GM12878 (cell line): Measurements from ENCODE around the gene FANK1. TPM values are rescaled to one million over a fixed set of nuclear protein-coding genes. Genes with fewer than 3 reads are reported as not detected.

Source experiments
- ATAC-seq: fragments of 200-7000 bp; cut with Tn5 transposase; 3 replicates; pipeline ENCODE4 v1.9.1; 2020; ENCODE audit warnings: mild to moderate bottlenecking, moderate library complexity
- BruUV-seq: library from RNA; stranded (reverse); fragments of 400-500 nt; replicated peaks from 2 replicates; lab custom pipeline; 2021; lab: Mats Ljungman, UMichigan
- CTCF ChIA-PET: fragments of 300-600 bp; sonication (Branson Sonifier 250); formaldehyde crosslinking; extraction: SDS; loops from one replicate; lab custom pipeline; 2021; ENCODE audit warnings: inconsistent platforms; lab: Yijun Ruan, JAX
- POLR2A ChIA-PET: fragments of 350-600 bp; formaldehyde crosslinking; extraction: SDS; loops from one replicate; lab custom pipeline; 2021; ENCODE audit warnings: inconsistent platforms; lab: Charles Lee
- RAD21 ChIA-PET: fragments of 300-600 bp; sonication (Branson Sonifier 250); formaldehyde crosslinking; loops from one replicate; lab custom pipeline; 2023; ENCODE audit warnings: antibody characterized with exemption; ENCODE audit not compliant: unreplicated experiment; lab: Charles Lee
- SMC1A ChIA-PET: fragments of 300-600 bp; sonication (Branson Sonifier 250); formaldehyde crosslinking; loops from one replicate; lab custom pipeline; 2023; ENCODE audit not compliant: unreplicated experiment, uncharacterized antibody; lab: Charles Lee
- DNase-seq: peaks from one replicate; pipeline ENCODE4 v3.0.0-alpha.2; 2011; ENCODE audit warnings: low read depth, low spot score
- FAIRE-seq: peaks from 3 replicates; lab custom pipeline; 2011; peaks lifted over from hg19 to GRCh38; lab: Jason Lieb, UNC
- H2AFZ ChIP-seq: 2 replicates; pipeline ENCODE4 v1.6.0; 2011; ENCODE audit warnings: low read depth, low read length, control low read depth; ENCODE audit not compliant: control insufficient read depth
- H3K27ac ChIP-seq: 2 replicates; pipeline ENCODE4 v1.5.1; 2011; ENCODE audit warnings: control low read depth; ENCODE audit not compliant: control insufficient read depth, insufficient read depth
- H3K27me3 ChIP-seq, 2 experiments: replicated peaks in 1 of 2; 2 replicates each; pipeline versions ENCODE4 v1.6.0 to v1.6.1; 2011; ENCODE audit warnings: low read length in 1 of 2; ENCODE audit not compliant: control insufficient read depth in 2 of 2, insufficient read depth in 2 of 2
- H3K36me3 ChIP-seq, 2 experiments: 2 replicates each; pipeline ENCODE4 v1.5.1; 2011; ENCODE audit warnings: low read length in 1 of 2; ENCODE audit not compliant: control insufficient read depth in 2 of 2, insufficient read depth in 2 of 2
- H3K4me1 ChIP-seq: 2 replicates; pipeline ENCODE4 v1.6.1; 2011; ENCODE audit warnings: mild to moderate bottlenecking, low read length, moderate library complexity, mixed read lengths; ENCODE audit not compliant: control insufficient read depth, insufficient read depth
- H3K4me2 ChIP-seq: 2 replicates; pipeline ENCODE4 v1.6.0; 2011; ENCODE audit warnings: control low read depth; ENCODE audit not compliant: control insufficient read depth, insufficient read depth
- H3K4me3 ChIP-seq: fragments of 200-600 bp; sonication (generic); 2 replicates; pipeline ENCODE4 v1.5.1; 2016
- H3K79me2 ChIP-seq: 2 replicates; pipeline ENCODE4 v1.6.0; 2011; ENCODE audit warnings: low read length; ENCODE audit not compliant: control insufficient read depth, insufficient read depth
- H3K9ac ChIP-seq: 2 replicates; pipeline ENCODE4 v1.8.0; 2011; ENCODE audit warnings: low read length, control low read depth, mixed read lengths; ENCODE audit not compliant: control insufficient read depth, insufficient read depth
- H3K9me3 ChIP-seq: replicated peaks from 3 replicates; pipeline ENCODE4 v1.5.1; 2011; ENCODE audit warnings: mild to moderate bottlenecking, low read length; ENCODE audit not compliant: control insufficient read depth, insufficient read depth
- H4K20me1 ChIP-seq: 2 replicates; pipeline ENCODE4 v1.6.0; 2011; ENCODE audit not compliant: control insufficient read depth, insufficient read depth
- CBFB ChIP-seq: IDR thresholded peaks from 2 replicates; pipeline ENCODE4 v1.6.1; 2016; ENCODE audit warnings: antibody characterized with exemption, low read depth
- CBX5 ChIP-seq: sonication (generic); IDR thresholded peaks from 2 replicates; pipeline ENCODE4 v1.6.1; 2016; ENCODE audit warnings: low read depth, moderate library complexity, mild to moderate bottlenecking, inconsistent platforms
- ETV6 ChIP-seq, 2 experiments: fragments of 450-650 bp in 1 of 2; IDR thresholded peaks in 1 of 2; conservative IDR thresholded peaks in 1 of 2; 2 replicates each; pipeline ENCODE4 v1.6.1; 2014; ENCODE audit warnings: antibody characterized with exemption in 1 of 2, borderline replicate concordance in 1 of 2, low read depth in 1 of 2, mild to moderate bottlenecking in 1 of 2, moderate library complexity in 1 of 2
- FOS ChIP-seq: IDR thresholded peaks from 3 replicates; pipeline ENCODE4 v1.6.1; 2011; ENCODE audit warnings: borderline replicate concordance; ENCODE audit not compliant: insufficient read length; ENCODE audit errors: extremely low read depth
- HCFC1 ChIP-seq: fragments of 150-350 bp; IDR thresholded peaks from 2 replicates; pipeline ENCODE4 v1.6.1; 2014; ENCODE audit warnings: low read length
- JUNB ChIP-seq: IDR thresholded peaks from 2 replicates; pipeline ENCODE4 v1.6.1; 2016; ENCODE audit warnings: antibody characterized with exemption, mild to moderate bottlenecking
- JUND ChIP-seq: IDR thresholded peaks from 2 replicates; pipeline ENCODE4 v1.6.1; 2012; ENCODE audit warnings: low read depth, mild to moderate bottlenecking, low read length, improper control_type of control experiment, moderate library complexity
- RAD21 ChIP-seq: IDR thresholded peaks from 2 replicates; pipeline ENCODE4 v1.6.1; 2011; ENCODE audit warnings: mild to moderate bottlenecking, low read depth, low read length, moderate library complexity; ENCODE audit not compliant: insufficient read depth
- RUNX3 ChIP-seq: IDR thresholded peaks from 2 replicates; pipeline ENCODE4 v1.6.1; 2012; ENCODE audit warnings: low read length, inconsistent platforms
- TBL1XR1 ChIP-seq: IDR thresholded peaks from 2 replicates; pipeline ENCODE4 v1.6.1; 2012; ENCODE audit warnings: low read depth, low read length, improper control_type of control experiment
- TCF3 ChIP-seq: IDR thresholded peaks from 2 replicates; pipeline ENCODE4 v1.6.1; 2012; ENCODE audit warnings: low read depth, mild to moderate bottlenecking, low read length, borderline replicate concordance; ENCODE audit not compliant: insufficient read depth
- WGBS: methylation state at CpG from one replicate; pipeline ENCODE4 v1.1.6; 2016; ENCODE audit warnings: low lambda C conversion rate; ENCODE audit not compliant: insufficient replicate concordance, insufficient coverage; ENCODE audit errors: missing lambda C conversion rate; 5-methylcytosine and 5-hydroxymethylcytosine counted together
- in situ Hi-C: fragments of 300-500 bp; cut with MboI; formaldehyde crosslinking; loops from 9 replicates; pipeline ENCODE4 v1.14.3; 2018; ENCODE audit warnings: mixed read lengths
- intact Hi-C: fragments of 100-400 bp; cut with micrococcal nuclease; formaldehyde crosslinking; loops from one replicate; pipeline ENCODE4 v1.14.2; 2022; ENCODE audit not compliant: unreplicated experiment
- polyA plus RNA-seq, 11 experiments: library from polyadenylated mRNA; depleted of rRNA in 4 of 11; unstranded in 6 of 11; stranded (reverse) in 5 of 11; fragments of >200 nt; fragmentation: Nextera tagmentation in 4 of 11; fragmentation: Illumina TruSeq in 1 of 11; extraction: Ambion mirVana in 4 of 11; extraction: Trizol in 1 of 11; gene quantifications; 1 replicate in 1 of 11; 2 replicates in 10 of 11; pipeline versions ENCODE4 v1.2.1 to v1.2.3, GENCODE V29; 2011 to 2016; ENCODE audit warnings: inconsistent platforms in 2 of 11, missing spikeins in 2 of 11, low read depth in 1 of 11
- total RNA-seq, 4 experiments: library from RNA; depleted of rRNA in 3 of 4; stranded (reverse); fragments of >200 nt in 3 of 4; fragmentation: Illumina TruSeq in 1 of 4; extraction: Trizol in 1 of 4; gene quantifications; 2 replicates each; pipeline versions ENCODE4 v1.2.1 to v1.2.3, GENCODE V29; 2013 to 2021
- TF ChIP-seq, protein P1 (sequence below): fragments of 450-650 bp; IDR thresholded peaks from 2 replicates; pipeline ENCODE4 v1.6.1; 2018; ENCODE audit warnings: borderline replicate concordance, mild to moderate bottlenecking; ENCODE audit not compliant: partially characterized antibody
- TF ChIP-seq, protein P2 (sequence below): IDR thresholded peaks from 2 replicates; pipeline ENCODE4 v1.6.1; 2011; ENCODE audit warnings: low read depth, low read length, improper control_type of control experiment, borderline replicate concordance
- TF ChIP-seq, protein P3 (sequence below): IDR thresholded peaks from 2 replicates; pipeline ENCODE4 v1.6.1; 2011; ENCODE audit warnings: borderline replicate concordance, low read depth, mild to moderate bottlenecking, moderate library complexity, low read length; ENCODE audit not compliant: insufficient read depth, poor library complexity, severe bottlenecking
- TF ChIP-seq, protein P4 (sequence below): fragments of 450-650 bp; IDR thresholded peaks from 2 replicates; pipeline ENCODE4 v1.6.1; 2017; ENCODE audit warnings: mild to moderate bottlenecking

FANK1 gene
- total and polyA plus RNA-seq, 10 of the 15 experiments (the other 5 are each of a cell fraction or from before 2014, with no cell fraction given): 0.07 to 0.16 (median 0.13) TPM; not detected in 6

DNA sequence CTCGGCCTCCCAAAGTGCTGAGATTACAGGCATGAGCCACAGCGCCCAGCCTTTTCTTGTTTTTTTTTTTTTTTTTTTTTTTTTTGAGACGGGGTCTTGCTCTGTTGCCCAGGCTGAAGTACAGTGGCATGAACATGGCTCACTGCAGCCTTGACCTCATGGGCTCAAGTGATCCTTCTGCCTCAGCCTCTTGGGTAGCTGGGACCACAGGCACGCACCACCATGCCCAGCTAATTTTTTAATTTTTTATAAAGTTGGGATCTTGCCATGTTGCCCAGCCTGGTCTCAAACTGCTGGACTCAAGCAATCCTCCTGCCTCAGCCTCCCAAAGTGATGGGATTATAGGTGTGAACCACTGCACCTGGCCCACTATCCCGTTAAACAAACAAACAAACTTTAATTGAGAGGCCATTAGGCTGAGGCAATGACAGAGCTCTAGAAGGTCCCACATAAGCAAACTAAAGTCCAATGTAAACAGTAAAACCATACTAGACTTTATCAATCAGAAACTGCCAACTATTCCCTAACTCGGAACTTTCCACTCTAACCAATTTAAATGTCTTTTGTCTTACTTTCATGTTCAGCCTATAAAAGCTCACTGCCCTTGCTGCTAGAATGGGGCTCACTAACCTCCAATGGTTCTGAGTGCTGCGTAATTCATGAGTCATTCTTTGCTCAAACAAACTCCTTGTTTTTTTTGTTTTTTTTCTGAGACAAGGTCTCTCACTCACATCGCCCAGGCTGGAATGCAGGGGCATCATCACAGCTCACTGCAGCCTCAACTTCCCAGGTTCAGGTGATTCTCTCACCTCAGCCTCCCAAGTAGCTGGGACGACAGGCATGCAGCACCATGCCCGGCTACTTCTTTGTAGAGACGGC is 17.2 kb upstream of the FANK1 start:
- H3K27me3 ChIP-seq: no peaks in the 10 kb centered on the region
- in situ Hi-C loops (no loop called here), intact Hi-C loops (no loop called here)
- BruUV-seq: no TSS peak
- H3K9ac ChIP-seq: no peak overlapping the region
- POLR2A ChIA-PET: no interaction called here
- H2AFZ ChIP-seq: no peak overlapping the region
- peaks cover 8% of the 10 kb centered on the region; the same call in 2 of the 3 replicates for H3K9me3 ChIP-seq
- no peaks in the 10 kb centered on the region for H3K4me1 ChIP-seq
- TF ChIP-seq JUND: no peak
- TF ChIP-seq, protein P1, sequence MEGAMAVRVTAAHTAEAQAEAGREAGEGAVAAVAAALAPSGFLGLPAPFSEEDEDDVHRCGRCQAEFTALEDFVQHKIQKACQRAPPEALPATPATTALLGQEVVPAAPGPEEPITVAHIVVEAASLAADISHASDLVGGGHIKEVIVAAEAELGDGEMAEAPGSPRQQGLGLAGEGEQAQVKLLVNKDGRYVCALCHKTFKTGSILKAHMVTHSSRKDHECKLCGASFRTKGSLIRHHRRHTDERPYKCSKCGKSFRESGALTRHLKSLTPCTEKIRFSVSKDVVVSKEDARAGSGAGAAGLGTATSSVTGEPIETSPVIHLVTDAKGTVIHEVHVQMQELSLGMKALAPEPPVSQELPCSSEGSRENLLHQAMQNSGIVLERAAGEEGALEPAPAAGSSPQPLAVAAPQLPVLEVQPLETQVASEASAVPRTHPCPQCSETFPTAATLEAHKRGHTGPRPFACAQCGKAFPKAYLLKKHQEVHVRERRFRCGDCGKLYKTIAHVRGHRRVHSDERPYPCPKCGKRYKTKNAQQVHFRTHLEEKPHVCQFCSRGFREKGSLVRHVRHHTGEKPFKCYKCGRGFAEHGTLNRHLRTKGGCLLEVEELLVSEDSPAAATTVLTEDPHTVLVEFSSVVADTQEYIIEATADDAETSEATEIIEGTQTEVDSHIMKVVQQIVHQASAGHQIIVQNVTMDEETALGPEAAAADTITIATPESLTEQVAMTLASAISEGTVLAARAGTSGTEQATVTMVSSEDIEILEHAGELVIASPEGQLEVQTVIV: no peak
- no peak for TF ChIP-seq CBX5
- TF ChIP-seq, protein P2, sequence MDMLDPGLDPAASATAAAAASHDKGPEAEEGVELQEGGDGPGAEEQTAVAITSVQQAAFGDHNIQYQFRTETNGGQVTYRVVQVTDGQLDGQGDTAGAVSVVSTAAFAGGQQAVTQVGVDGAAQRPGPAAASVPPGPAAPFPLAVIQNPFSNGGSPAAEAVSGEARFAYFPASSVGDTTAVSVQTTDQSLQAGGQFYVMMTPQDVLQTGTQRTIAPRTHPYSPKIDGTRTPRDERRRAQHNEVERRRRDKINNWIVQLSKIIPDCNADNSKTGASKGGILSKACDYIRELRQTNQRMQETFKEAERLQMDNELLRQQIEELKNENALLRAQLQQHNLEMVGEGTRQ: no peak
- TF ChIP-seq, protein P3, sequence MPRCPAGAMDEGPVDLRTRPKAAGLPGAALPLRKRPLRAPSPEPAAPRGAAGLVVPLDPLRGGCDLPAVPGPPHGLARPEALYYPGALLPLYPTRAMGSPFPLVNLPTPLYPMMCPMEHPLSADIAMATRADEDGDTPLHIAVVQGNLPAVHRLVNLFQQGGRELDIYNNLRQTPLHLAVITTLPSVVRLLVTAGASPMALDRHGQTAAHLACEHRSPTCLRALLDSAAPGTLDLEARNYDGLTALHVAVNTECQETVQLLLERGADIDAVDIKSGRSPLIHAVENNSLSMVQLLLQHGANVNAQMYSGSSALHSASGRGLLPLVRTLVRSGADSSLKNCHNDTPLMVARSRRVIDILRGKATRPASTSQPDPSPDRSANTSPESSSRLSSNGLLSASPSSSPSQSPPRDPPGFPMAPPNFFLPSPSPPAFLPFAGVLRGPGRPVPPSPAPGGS: no peak
- TF ChIP-seq, protein P4, sequence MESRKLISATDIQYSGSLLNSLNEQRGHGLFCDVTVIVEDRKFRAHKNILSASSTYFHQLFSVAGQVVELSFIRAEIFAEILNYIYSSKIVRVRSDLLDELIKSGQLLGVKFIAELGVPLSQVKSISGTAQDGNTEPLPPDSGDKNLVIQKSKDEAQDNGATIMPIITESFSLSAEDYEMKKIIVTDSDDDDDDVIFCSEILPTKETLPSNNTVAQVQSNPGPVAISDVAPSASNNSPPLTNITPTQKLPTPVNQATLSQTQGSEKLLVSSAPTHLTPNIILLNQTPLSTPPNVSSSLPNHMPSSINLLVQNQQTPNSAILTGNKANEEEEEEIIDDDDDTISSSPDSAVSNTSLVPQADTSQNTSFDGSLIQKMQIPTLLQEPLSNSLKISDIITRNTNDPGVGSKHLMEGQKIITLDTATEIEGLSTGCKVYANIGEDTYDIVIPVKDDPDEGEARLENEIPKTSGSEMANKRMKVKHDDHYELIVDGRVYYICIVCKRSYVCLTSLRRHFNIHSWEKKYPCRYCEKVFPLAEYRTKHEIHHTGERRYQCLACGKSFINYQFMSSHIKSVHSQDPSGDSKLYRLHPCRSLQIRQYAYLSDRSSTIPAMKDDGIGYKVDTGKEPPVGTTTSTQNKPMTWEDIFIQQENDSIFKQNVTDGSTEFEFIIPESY: no peak
- TF ChIP-seq RAD21: no peak
- TF ChIP-seq FOS: no peak
- no peak for TF ChIP-seq RUNX3
- TF ChIP-seq CBFB: no peak
- no peak for TF ChIP-seq ETV6 (conservative IDR thresholded peaks at IDR 0.05 in 1 of 2, IDR thresholded peaks at IDR 0.05 in 1 of 2; ENCODE audit: borderline replicate concordance in 1 of 2, low read depth in 1 of 2)
- no peak for TF ChIP-seq JUNB
- TF ChIP-seq HCFC1: no peak
- no peak for TF ChIP-seq TCF3
- no peak for TF ChIP-seq TBL1XR1
- SMC1A ChIA-PET: no interaction called here
- no peaks in the 10 kb centered on the region for H3K79me2 ChIP-seq
- no peak overlapping the region for H3K4me2 ChIP-seq
- no peak for ATAC-seq
- CTCF ChIA-PET: interaction anchor here (2.3 kb wide), 1 partner anchor 10 kb away, joined by 9 read pairs; no protein-coding TSS in a partner anchor
- WGBS: 88% methylated on average over 10 of the region's 11 CpGs
- no peak overlapping the region for H3K27ac ChIP-seq
- FAIRE-seq: no peak
- no peak overlapping the region for H3K4me3 ChIP-seq
- no peaks in the 10 kb centered on the region for H3K36me3 ChIP-seq
- no peak for DNase-seq
- no peaks in the 10 kb centered on the region for H4K20me1 ChIP-seq
- RAD21 ChIA-PET: no interaction called here
